Adrenal gland (tissue), 5 donors: ENCODE data around the gene CST7.

Experiments used
- CTCF ChIP-seq, 6 experiments: fragments of 450-650 bp in 4 of 6; fragments of 200-600 bp in 2 of 6; sonication (generic) in 1 of 6; IDR thresholded peaks; 1 replicate in 5 of 6; 2 replicates in 1 of 6; pipeline versions ENCODE4 v1.5.1 to v1.8.0; 2016 to 2021; ENCODE audit warnings: antibody characterized with exemption in 6 of 6, mild to moderate bottlenecking in 2 of 6, moderate library complexity in 1 of 6
- POLR2A ChIP-seq, 2 donors: fragments of 450-650 bp; IDR thresholded peaks; one replicate each; pipeline ENCODE4 v1.6.1; 2017; ENCODE audit warnings: antibody characterized with exemption in 2 of 2, mild to moderate bottlenecking in 2 of 2, moderate library complexity in 1 of 2
- donor health status: DM: no; HTN: no; CAD: no.

DNA sequence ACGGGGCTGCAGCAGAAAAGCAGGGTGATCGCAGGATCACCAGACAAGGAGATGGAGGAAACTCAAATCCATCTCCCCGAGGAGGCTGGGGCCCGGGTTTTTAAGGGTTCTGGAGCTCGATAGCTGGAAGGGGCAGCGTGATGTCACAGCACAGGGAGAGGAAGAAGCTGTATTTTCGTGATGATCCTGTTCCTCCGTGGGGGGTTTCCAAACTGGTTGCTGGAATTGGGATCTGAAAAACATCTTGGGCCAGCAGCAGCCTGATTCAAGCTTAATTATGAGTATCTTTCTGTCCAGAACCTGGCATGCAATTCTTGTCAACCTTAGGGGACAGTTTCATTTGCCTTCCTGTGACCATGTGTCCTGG, 4.1 kb downstream of the CST7 start:
- no peak for TF ChIP-seq CTCF (IDR thresholded peaks at IDR 0.05)
- TF ChIP-seq POLR2A (IDR thresholded peaks at IDR 0.05): no peak
